Mesothelial cell of epicardium (in vitro differentiated cells): Measurements from ENCODE around the gene HCN2. TPM values are rescaled to one million over a fixed set of nuclear protein-coding genes. Genes with fewer than 3 reads are reported as not detected.
A peak's percentile ranks its signal among the peaks of the same experiment; 100 is the strongest.

Source experiments
- DNase-seq, 2 experiments: peaks; one replicate each; pipeline ENCODE4 v3.0.0; 2021; ENCODE audit warnings: low spot score in 2 of 2; ENCODE audit not compliant: unreplicated experiment in 2 of 2
- H3K27ac Mint-ChIP-seq: 2 replicates; pipeline ENCODE4 v1.8.0; 2021; ENCODE audit warnings: mixed read lengths
- H3K27me3 Mint-ChIP-seq: 2 replicates; pipeline ENCODE4 v1.8.0; 2021; ENCODE audit warnings: low read depth, mixed read lengths
- H3K36me3 Mint-ChIP-seq: 2 replicates; pipeline ENCODE4 v1.8.0; 2021; ENCODE audit warnings: mixed read lengths
- H3K4me1 Mint-ChIP-seq: 2 replicates; pipeline ENCODE4 v1.8.0; 2021; ENCODE audit warnings: mixed read lengths
- H3K4me3 Mint-ChIP-seq: 2 replicates; pipeline ENCODE4 v1.8.0; 2021; ENCODE audit warnings: mild to moderate bottlenecking, moderate library complexity, mixed read lengths
- H3K9me3 Mint-ChIP-seq: 2 replicates; pipeline ENCODE4 v1.8.0; 2021; ENCODE audit warnings: mixed read lengths
- total RNA-seq: library from RNA; stranded (reverse); gene quantifications from 3 replicates; pipeline ENCODE4 v1.2.1, GENCODE V29; 2021
- TF ChIP-seq, protein P1 (sequence below): fragments of 200-600 bp; sonication (generic); IDR thresholded peaks from one replicate; pipeline ENCODE4 v1.5.0; 2021; ENCODE audit warnings: antibody characterized with exemption; ENCODE audit not compliant: unreplicated experiment

HCN2 gene
- total RNA-seq, 1 donor from 2014 or later = 1.5 TPM

DNA sequence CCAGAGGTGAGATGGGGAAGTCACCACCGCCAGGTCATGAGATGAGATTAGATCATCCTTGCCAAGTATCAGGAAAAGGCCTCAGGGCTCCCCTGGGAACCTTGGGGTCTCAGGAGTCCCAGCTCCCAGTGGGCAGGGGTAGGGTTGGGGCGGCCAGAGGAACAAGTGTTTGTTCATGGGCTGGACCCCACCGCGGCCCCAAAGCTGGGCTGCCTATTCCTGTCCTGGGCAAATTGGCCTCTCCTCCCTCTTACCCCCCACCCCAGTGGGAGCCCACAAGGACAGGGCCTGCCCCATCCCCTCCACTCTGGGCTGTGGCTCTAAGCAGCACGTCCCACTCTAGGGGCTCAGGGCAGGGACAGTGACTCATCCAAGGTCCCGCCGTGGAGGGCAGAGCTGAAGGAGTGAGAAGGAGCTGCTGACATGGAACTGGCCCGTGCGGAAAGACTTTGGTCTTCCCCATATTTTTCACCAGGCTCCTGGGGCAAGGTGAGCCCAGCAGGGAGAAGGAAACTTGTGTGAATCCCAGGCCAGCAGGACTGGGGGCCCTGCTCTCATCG, 4.0 kb upstream of the HCN2 start:
- Mint-ChIP-seq H3K4me1 (peaks cover 4% of the 10 kb centered on the region), H3K36me3 (no peaks in the 10 kb centered on the region), H3K27me3 (peaks cover 31% of the 10 kb centered on the region), H3K4me3 (no peak overlapping the region), H3K9me3 (no peaks in the 10 kb centered on the region), H3K27ac (no peak overlapping the region)
- no peak for DNase-seq
- TF ChIP-seq, protein P1, sequence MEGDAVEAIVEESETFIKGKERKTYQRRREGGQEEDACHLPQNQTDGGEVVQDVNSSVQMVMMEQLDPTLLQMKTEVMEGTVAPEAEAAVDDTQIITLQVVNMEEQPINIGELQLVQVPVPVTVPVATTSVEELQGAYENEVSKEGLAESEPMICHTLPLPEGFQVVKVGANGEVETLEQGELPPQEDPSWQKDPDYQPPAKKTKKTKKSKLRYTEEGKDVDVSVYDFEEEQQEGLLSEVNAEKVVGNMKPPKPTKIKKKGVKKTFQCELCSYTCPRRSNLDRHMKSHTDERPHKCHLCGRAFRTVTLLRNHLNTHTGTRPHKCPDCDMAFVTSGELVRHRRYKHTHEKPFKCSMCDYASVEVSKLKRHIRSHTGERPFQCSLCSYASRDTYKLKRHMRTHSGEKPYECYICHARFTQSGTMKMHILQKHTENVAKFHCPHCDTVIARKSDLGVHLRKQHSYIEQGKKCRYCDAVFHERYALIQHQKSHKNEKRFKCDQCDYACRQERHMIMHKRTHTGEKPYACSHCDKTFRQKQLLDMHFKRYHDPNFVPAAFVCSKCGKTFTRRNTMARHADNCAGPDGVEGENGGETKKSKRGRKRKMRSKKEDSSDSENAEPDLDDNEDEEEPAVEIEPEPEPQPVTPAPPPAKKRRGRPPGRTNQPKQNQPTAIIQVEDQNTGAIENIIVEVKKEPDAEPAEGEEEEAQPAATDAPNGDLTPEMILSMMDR = no peak

DNA sequence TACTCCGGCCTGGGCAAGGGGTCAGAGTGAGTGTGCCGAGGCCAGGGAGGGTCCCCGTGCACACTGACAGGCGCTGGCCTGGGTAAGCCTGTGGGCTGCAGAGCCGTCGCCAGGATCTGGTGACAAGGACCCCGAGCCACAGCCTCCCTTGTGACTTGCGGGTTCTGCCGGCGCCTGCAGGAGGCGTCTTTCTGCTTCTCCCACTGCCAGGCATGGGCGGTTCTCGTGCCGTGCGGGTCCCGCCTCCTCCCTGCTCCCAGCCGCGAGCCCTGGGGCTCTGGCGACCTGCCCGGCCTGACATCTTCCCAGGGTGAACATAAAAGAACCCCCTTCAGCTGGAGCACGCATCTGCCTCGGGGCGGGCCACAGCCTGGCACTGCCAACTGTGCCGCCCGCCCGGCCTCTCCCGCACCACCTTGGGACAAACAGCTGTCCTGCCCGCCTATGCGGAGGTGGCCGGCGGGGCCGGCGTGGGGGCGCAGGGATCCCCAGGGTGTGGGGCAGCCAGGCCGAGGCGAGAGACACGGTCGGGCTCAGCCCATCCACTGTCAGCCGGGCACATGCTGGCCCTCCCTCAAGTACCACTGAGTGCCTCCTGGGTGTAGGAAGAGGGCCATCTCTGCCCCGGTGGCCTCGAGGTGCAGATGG, 1.5 kb upstream of the HCN2 start:
- Mint-ChIP-seq H3K27ac (no peak overlapping the region), H3K27me3 (peaks cover 54% of the 10 kb centered on the region), H3K36me3 (no peaks in the 10 kb centered on the region), H3K4me1 (peaks cover 6% of the 10 kb centered on the region), H3K9me3 (no peaks in the 10 kb centered on the region), H3K4me3 (no peak overlapping the region)
- peak; percentile 49 to 69 for DNase-seq
- TF ChIP-seq, protein P1 = no peak

- TF ChIP-seq, protein P1 = no peak
- Mint-ChIP-seq H3K9me3 (no peaks in the 10 kb centered on the region), H3K4me3 (peak overlapping the region; percentile 58), H3K36me3 (no peaks in the 10 kb centered on the region), H3K4me1 (peaks cover 6% of the 10 kb centered on the region), H3K27ac (no peak overlapping the region), H3K27me3 (peaks cover 62% of the 10 kb centered on the region)
- DNase-seq = peak in 1 of 2 experiments; percentile 16
These were observed 664 bp upstream of the HCN2 start for GRCh38 chr19:588741-589692.

DNA sequence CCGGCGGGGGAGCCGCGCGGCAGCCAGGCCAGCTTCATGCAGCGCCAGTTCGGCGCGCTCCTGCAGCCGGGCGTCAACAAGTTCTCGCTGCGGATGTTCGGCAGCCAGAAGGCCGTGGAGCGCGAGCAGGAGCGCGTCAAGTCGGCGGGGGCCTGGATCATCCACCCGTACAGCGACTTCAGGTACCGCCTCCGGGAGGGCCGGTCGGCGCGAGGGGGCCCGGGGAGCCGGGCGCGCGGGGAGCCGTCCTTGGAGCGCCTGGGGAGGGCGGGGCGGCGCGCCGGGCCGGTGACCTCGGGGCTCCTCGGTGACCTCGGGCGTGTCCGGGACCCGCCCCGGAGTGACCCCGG, 690 bp downstream of the HCN2 start:
- Mint-ChIP-seq H3K27me3 (peaks cover 73% of the 10 kb centered on the region), H3K9me3 (no peaks in the 10 kb centered on the region), H3K4me1 (peaks cover 6% of the 10 kb centered on the region), H3K27ac (no peak overlapping the region), H3K36me3 (no peaks in the 10 kb centered on the region), H3K4me3 (no peak overlapping the region)
- TF ChIP-seq, protein P1 = no peak
- peak in 1 of 2 experiments; percentile 17 for DNase-seq

GRCh38 chr19:590750-591098, 1.0 kb downstream of the HCN2 start:
- DNase-seq = peak in 1 of 2 experiments; percentile 14
- Mint-ChIP-seq H3K4me3 (no peak overlapping the region), H3K27me3 (peaks cover 75% of the 10 kb centered on the region), H3K27ac (no peak overlapping the region), H3K4me1 (peaks cover 6% of the 10 kb centered on the region), H3K9me3 (no peaks in the 10 kb centered on the region), H3K36me3 (no peaks in the 10 kb centered on the region)
- TF ChIP-seq, protein P1 = no peak
